ENCODE data around the gene INSM2.

INSM2 gene

DNA sequence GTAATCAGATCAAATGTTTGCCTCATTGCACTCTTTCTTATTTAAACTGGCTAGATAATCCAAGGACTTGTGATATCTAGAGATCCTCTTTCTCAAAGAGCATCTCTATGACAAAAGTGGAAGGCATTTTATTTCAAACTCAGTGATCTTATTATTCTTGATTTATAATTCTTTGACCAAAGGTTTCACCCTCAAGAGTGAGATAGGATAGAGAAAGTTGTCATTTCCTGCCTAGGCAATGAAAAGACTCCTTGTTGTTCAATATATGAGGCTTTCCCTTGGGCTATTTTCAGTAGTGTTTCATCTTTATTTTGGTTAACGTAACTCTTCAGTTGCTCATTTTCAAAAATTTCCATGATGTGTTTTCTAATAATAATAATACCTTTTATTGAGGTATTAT is 18.0 kb upstream of the INSM2 start:
- H3K4me1 ChIP-seq (ENCODE audit: control insufficient read depth, insufficient read depth, low read length) = no peaks in the 10 kb centered on the region
- H3K9me3 ChIP-seq (ENCODE audit: control insufficient read depth, insufficient read depth, low read depth, low read length) = no peaks in the 10 kb centered on the region
- no peak overlapping the region for H3K4me3 ChIP-seq (ENCODE audit: low read depth, low read length)
- no peak overlapping the region for H3K27ac ChIP-seq (ENCODE audit: low read depth, low read length)
- no peaks in the 10 kb centered on the region for H3K36me3 ChIP-seq (ENCODE audit: control insufficient read depth, insufficient read depth, low read length)
- no peak overlapping the region for H3K9ac ChIP-seq (ENCODE audit: low read length)
- H3K27me3 ChIP-seq (ENCODE audit: control insufficient read depth, insufficient read depth, low read length) = no peaks in the 10 kb centered on the region

- Histone ChIP-seq H3K9ac (ENCODE audit: low read length) (no peak overlapping the region), H3K36me3 (ENCODE audit: control insufficient read depth, insufficient read depth, low read length) (no peaks in the 10 kb centered on the region), H3K27me3 (ENCODE audit: control insufficient read depth, insufficient read depth, low read length) (no peaks in the 10 kb centered on the region), H3K27ac (ENCODE audit: low read depth, low read length) (no peak overlapping the region), H3K9me3 (ENCODE audit: control insufficient read depth, insufficient read depth, low read depth, low read length) (no peaks in the 10 kb centered on the region), H3K4me1 (ENCODE audit: control insufficient read depth, insufficient read depth, low read length) (no peaks in the 10 kb centered on the region), H3K4me3 (ENCODE audit: low read depth, low read length) (no peak overlapping the region)
These were observed 14.0 kb upstream of the INSM2 start for GRCh38 chr14:35519986-35520385.

DNA sequence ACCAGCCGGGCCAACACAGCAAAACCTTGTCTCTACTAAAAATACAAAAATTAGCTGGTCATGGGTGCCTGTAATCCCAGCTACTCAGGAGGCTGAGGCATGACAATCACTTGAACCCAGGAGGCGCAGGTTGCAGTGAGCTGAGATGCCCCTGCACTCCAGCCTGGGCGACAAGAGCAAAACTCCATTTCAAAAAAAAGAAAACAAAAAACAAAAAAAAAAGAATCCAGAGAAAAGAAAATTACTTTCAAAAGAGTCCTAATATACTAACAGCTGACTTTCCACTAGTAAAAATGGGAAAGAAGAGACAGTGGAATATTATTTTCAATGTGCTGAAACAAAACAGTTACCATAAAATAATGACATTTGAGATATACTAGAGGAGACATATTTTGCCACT is 8.3 kb upstream of the INSM2 start:
- no peak overlapping the region for H3K9ac ChIP-seq (ENCODE audit: low read length)
- no peaks in the 10 kb centered on the region for H3K36me3 ChIP-seq (ENCODE audit: control insufficient read depth, insufficient read depth, low read length)
- peaks cover 34% of the 10 kb centered on the region for H3K27me3 ChIP-seq (ENCODE audit: control insufficient read depth, insufficient read depth, low read length)
- no peak overlapping the region for H3K4me3 ChIP-seq (ENCODE audit: low read depth, low read length)
- no peak overlapping the region for H3K27ac ChIP-seq (ENCODE audit: low read depth, low read length)
- H3K4me1 ChIP-seq (ENCODE audit: control insufficient read depth, insufficient read depth, low read length) = no peaks in the 10 kb centered on the region
- no peaks in the 10 kb centered on the region for H3K9me3 ChIP-seq (ENCODE audit: control insufficient read depth, insufficient read depth, low read depth, low read length)

DNA sequence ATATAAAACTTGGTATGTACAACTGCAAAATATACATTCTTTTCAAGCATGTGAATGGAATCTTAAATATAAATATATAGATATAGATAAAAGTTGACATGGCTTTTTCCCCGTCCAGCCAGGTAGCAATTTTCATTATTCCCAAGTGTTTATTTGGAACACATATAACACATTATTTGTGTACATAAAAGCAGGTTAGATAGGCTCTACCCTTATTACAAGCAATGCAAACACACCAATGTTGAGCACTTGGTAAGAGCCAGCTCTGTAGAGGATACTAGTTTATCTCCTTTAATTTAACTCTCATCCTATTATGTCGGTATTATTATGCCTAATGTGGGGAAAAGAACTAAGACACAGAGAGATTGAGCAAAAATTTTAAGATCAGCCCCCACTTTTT is 7.0 kb upstream of the INSM2 start:
- Histone ChIP-seq H3K9ac (ENCODE audit: low read length) (no peak overlapping the region), H3K27me3 (ENCODE audit: control insufficient read depth, insufficient read depth, low read length) (peaks cover 46% of the 10 kb centered on the region), H3K36me3 (ENCODE audit: control insufficient read depth, insufficient read depth, low read length) (no peaks in the 10 kb centered on the region), H3K4me3 (ENCODE audit: low read depth, low read length) (no peak overlapping the region), H3K27ac (ENCODE audit: low read depth, low read length) (no peak overlapping the region), H3K9me3 (ENCODE audit: control insufficient read depth, insufficient read depth, low read depth, low read length) (no peaks in the 10 kb centered on the region), H3K4me1 (ENCODE audit: control insufficient read depth, insufficient read depth, low read length) (no peaks in the 10 kb centered on the region)

GRCh38 chr14:35531960-35532747 is 1.8 kb upstream of the INSM2 start:
- Histone ChIP-seq H3K4me1 (ENCODE audit: control insufficient read depth, insufficient read depth, low read length) (0 out of 2 replicates have a peak, but pooled peaks cover 2% of the 10 kb centered on the region), H3K36me3 (ENCODE audit: control insufficient read depth, insufficient read depth, low read length) (no peaks in the 10 kb centered on the region), H3K9ac (ENCODE audit: low read length) (no peak overlapping the region), H3K4me3 (ENCODE audit: low read depth, low read length) (no peak overlapping the region), H3K27me3 (ENCODE audit: control insufficient read depth, insufficient read depth, low read length) (peaks cover 98% of the 10 kb centered on the region), H3K27ac (ENCODE audit: low read depth, low read length) (no peak overlapping the region), H3K9me3 (ENCODE audit: control insufficient read depth, insufficient read depth, low read depth, low read length) (no peaks in the 10 kb centered on the region)

- H3K27me3 ChIP-seq (ENCODE audit: control insufficient read depth, insufficient read depth, low read length) = peaks cover 96% of the 10 kb centered on the region
These were observed 1.1 kb upstream of the INSM2 start for GRCh38 chr14:35532783-35533356.

DNA sequence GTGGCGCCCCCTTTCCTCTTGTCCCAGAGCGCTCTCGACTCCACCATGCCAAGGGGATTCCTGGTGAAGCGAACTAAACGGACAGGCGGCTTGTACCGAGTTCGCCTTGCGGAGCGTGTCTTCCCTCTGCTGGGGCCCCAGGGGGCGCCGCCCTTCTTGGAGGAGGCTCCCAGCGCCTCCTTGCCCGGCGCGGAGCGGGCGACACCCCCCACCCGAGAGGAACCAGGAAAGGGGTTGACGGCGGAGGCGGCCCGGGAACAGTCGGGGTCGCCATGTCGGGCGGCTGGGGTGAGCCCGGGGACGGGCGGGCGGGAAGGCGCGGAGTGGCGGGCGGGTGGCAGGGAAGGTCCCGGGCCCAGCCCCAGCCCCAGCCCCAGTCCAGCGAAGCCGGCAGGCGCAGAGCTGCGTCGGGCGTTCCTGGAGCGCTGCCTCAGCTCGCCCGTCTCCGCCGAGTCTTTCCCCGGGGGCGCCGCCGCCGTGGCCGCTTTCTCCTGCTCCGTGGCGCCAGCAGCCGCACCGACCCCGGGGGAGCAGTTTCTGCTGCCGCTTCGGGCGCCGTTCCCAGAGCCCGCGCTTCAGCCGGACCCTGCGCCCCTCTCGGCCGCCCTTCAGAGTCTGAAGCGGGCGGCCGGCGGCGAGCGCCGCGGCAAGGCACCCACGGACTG is 376 bp downstream of the INSM2 start:
- Histone ChIP-seq H3K36me3 (ENCODE audit: control insufficient read depth, insufficient read depth, low read length) (no peaks in the 10 kb centered on the region), H3K9me3 (ENCODE audit: control insufficient read depth, insufficient read depth, low read depth, low read length) (no peaks in the 10 kb centered on the region), H3K4me1 (ENCODE audit: control insufficient read depth, insufficient read depth, low read length) (0 out of 2 replicates have a peak, but pooled peaks cover 2% of the 10 kb centered on the region), H3K9ac (ENCODE audit: low read length) (no peak overlapping the region), H3K27me3 (ENCODE audit: control insufficient read depth, insufficient read depth, low read length) (peaks cover 82% of the 10 kb centered on the region), H3K4me3 (ENCODE audit: low read depth, low read length) (peak overlapping the region; percentile 82), H3K27ac (ENCODE audit: low read depth, low read length) (no peak overlapping the region)

More at GRCh38 chr14:35532783-35533356, 1.1 kb upstream of the INSM2 start:
- Histone ChIP-seq H3K9me3 (ENCODE audit: control insufficient read depth, insufficient read depth, low read depth, low read length) (no peaks in the 10 kb centered on the region), H3K4me1 (ENCODE audit: control insufficient read depth, insufficient read depth, low read length) (0 out of 2 replicates have a peak, but pooled peaks cover 2% of the 10 kb centered on the region), H3K36me3 (ENCODE audit: control insufficient read depth, insufficient read depth, low read length) (no peaks in the 10 kb centered on the region), H3K4me3 (ENCODE audit: low read depth, low read length) (peak overlapping the region; percentile 82), H3K27ac (ENCODE audit: low read depth, low read length) (no peak overlapping the region), H3K9ac (ENCODE audit: low read length) (no peak overlapping the region)

GRCh38 chr14:35534873-35535482 is 1.0 kb downstream of the INSM2 start:
- 0 out of 2 replicates have a peak, but pooled peaks cover 2% of the 10 kb centered on the region for H3K4me1 ChIP-seq (ENCODE audit: control insufficient read depth, insufficient read depth, low read length)
- H3K9me3 ChIP-seq (ENCODE audit: control insufficient read depth, insufficient read depth, low read depth, low read length) = no peaks in the 10 kb centered on the region
- H3K4me3 ChIP-seq (ENCODE audit: low read depth, low read length) = peak overlapping the region; percentile 82
- H3K27ac ChIP-seq (ENCODE audit: low read depth, low read length) = no peak overlapping the region
- peaks cover 75% of the 10 kb centered on the region for H3K27me3 ChIP-seq (ENCODE audit: control insufficient read depth, insufficient read depth, low read length)
- H3K36me3 ChIP-seq (ENCODE audit: control insufficient read depth, insufficient read depth, low read length) = no peaks in the 10 kb centered on the region
- no peak overlapping the region for H3K9ac ChIP-seq (ENCODE audit: low read length)

DNA sequence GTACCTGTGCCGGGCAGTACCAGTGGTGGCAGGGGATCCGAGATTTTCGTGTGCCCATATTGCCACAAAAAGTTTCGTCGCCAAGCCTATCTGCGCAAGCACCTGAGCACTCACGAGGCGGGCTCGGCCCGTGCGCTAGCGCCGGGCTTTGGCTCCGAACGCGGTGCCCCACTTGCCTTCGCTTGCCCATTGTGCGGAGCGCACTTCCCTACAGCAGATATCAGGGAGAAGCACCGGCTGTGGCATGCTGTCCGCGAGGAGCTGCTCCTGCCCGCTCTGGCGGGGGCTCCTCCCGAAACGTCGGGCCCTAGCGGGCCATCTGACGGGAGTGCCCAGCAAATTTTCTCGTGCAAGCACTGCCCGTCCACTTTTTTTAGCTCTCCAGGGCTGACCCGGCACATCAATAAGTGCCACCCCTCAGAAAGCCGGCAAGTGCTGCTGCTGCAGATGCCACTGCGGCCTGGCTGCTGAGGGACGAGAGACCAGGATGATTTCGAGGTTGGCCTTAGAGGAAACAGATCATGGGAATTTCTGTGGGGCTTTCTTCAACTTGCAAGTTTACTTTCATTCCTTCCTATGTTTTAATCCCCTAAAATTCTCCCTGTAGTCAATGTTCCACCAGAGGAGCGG is 1.6 kb downstream of the INSM2 start:
- no peak overlapping the region for H3K27ac ChIP-seq (ENCODE audit: low read depth, low read length)
- H3K4me3 ChIP-seq (ENCODE audit: low read depth, low read length) = peak overlapping the region; percentile 82
- H3K9me3 ChIP-seq (ENCODE audit: control insufficient read depth, insufficient read depth, low read depth, low read length) = no peaks in the 10 kb centered on the region
- H3K9ac ChIP-seq (ENCODE audit: low read length) = no peak overlapping the region
- H3K4me1 ChIP-seq (ENCODE audit: control insufficient read depth, insufficient read depth, low read length) = 0 out of 2 replicates have a peak, but pooled peaks cover 2% of the 10 kb centered on the region
- no peaks in the 10 kb centered on the region for H3K36me3 ChIP-seq (ENCODE audit: control insufficient read depth, insufficient read depth, low read length)
- peaks cover 69% of the 10 kb centered on the region for H3K27me3 ChIP-seq (ENCODE audit: control insufficient read depth, insufficient read depth, low read length)

GRCh38 chr14:35539969-35540368 is 6.0 kb downstream of the INSM2 start:
- Histone ChIP-seq H3K4me1 (ENCODE audit: control insufficient read depth, insufficient read depth, low read length) (no peaks in the 10 kb centered on the region), H3K36me3 (ENCODE audit: control insufficient read depth, insufficient read depth, low read length) (no peaks in the 10 kb centered on the region), H3K9ac (ENCODE audit: low read length) (no peak overlapping the region), H3K4me3 (ENCODE audit: low read depth, low read length) (no peak overlapping the region), H3K9me3 (ENCODE audit: control insufficient read depth, insufficient read depth, low read depth, low read length) (no peaks in the 10 kb centered on the region), H3K27me3 (ENCODE audit: control insufficient read depth, insufficient read depth, low read length) (peaks cover 26% of the 10 kb centered on the region), H3K27ac (ENCODE audit: low read depth, low read length) (no peak overlapping the region)

Data from HUES6 (cell line).